ENCODE results near the gene ZNHIT3.

DNA sequence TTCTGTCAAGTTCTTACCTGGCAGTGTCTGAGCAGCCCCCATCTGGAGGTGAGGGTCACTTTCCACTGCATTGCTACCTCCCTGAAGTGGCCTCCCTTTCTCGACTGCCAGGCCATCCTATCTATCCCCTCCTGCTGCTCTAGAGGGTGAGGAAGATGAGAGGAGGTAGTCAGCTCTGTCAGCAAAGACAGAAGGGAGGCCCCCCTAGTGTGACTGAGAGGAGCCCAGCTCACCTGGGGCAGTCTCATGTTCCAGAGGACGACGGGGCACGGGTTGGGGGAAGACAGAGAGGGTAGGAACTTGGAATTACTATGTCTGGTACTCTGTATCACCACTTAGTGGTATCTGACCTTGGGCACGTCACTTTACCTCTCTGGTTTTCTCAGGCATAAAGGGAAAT is 26.2 kb downstream of the ZNHIT3 start:
- no peak for TF ChIP-seq EZH2phosphoT487 (IDR thresholded peaks at IDR 0.05; ENCODE audit: borderline replicate concordance)
- TF ChIP-seq, protein P1, sequence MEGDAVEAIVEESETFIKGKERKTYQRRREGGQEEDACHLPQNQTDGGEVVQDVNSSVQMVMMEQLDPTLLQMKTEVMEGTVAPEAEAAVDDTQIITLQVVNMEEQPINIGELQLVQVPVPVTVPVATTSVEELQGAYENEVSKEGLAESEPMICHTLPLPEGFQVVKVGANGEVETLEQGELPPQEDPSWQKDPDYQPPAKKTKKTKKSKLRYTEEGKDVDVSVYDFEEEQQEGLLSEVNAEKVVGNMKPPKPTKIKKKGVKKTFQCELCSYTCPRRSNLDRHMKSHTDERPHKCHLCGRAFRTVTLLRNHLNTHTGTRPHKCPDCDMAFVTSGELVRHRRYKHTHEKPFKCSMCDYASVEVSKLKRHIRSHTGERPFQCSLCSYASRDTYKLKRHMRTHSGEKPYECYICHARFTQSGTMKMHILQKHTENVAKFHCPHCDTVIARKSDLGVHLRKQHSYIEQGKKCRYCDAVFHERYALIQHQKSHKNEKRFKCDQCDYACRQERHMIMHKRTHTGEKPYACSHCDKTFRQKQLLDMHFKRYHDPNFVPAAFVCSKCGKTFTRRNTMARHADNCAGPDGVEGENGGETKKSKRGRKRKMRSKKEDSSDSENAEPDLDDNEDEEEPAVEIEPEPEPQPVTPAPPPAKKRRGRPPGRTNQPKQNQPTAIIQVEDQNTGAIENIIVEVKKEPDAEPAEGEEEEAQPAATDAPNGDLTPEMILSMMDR (conservative IDR thresholded peaks at IDR 0.05; ENCODE audit: low read length), result no peak
